ENCODE data around the gene PRPF19. TPM values are rescaled to one million over a fixed set of nuclear protein-coding genes. Genes with fewer than 3 reads are reported as not detected.

The PRPF19 gene
- polyA plus RNA-seq, 1 of the 3 experiments (the other 2 are of a cell fraction), result 58.9 TPM

- Histone ChIP-seq H3K36me3 (replicated peaks in 1 of 2; ENCODE audit: control insufficient read depth in 1 of 2, insufficient read depth in 2 of 2, low read length in 1 of 2) (peaks cover 17 to 26% of the 10 kb centered on the region in 2 experiments), H3K27me3 (ENCODE audit: insufficient read depth) (no peaks in the 10 kb centered on the region), H3K27ac (ENCODE audit: low read depth in 2 of 2, low read length in 1 of 2) (no peak overlapping the region), H3K4me2 (no peak overlapping the region), H3K79me2 (ENCODE audit: insufficient read depth) (no peaks in the 10 kb centered on the region), H3F3A (replicated peaks; ENCODE audit: insufficient read depth) (peaks cover 3% of the 10 kb centered on the region), H3K9ac (no peak overlapping the region), H3K4me1 (ENCODE audit: control insufficient read depth in 1 of 2, insufficient read depth in 2 of 2, low read depth in 1 of 2, low read length in 1 of 2) (peaks cover 0 to 11% of the 10 kb centered on the region in 2 experiments; a peak in 1 of 4 replicates), H3K4me3 (ENCODE audit: low read depth in 2 of 2, low read length in 1 of 2) (no peak overlapping the region), H3K9me2 (no peaks in the 10 kb centered on the region), H3K9me3 (no peaks in the 10 kb centered on the region), H2AFZ (ENCODE audit: low read depth) (no peak overlapping the region), H4K20me1 (ENCODE audit: insufficient read depth) (no peaks in the 10 kb centered on the region)
- DNase-seq, result no peak
- TF ChIP-seq FOXM1 (IDR thresholded peaks at IDR 0.05; ENCODE audit: low read depth), result no peak
- no peak for TF ChIP-seq NRF1 (IDR thresholded peaks at IDR 0.05; ENCODE audit: low read depth, low read length)
- TF ChIP-seq ZBTB33 (IDR thresholded peaks at IDR 0.05; ENCODE audit: borderline replicate concordance, low read depth), result no peak
- no peak for TF ChIP-seq RFX5 (IDR thresholded peaks at IDR 0.05; ENCODE audit: low read length)
- POLR2A ChIA-PET, result no interaction called here
- CTCF ChIA-PET, result interaction anchor here (1.2 to 21.9 kb wide), 4 partner anchors 8 to 240 kb away, joined by 3 to 550 read pairs (median 42); partner anchors contain the start of gene CCDC86
- WGBS (ENCODE audit: low lambda C conversion rate), result 72% methylated on average over 6 of the region's 6 CpGs
These were observed 16.5 kb downstream of the PRPF19 start for GRCh38 chr11:60889869-60890311.

GRCh38 chr11:60887556-60887955 is 18.8 kb downstream of the PRPF19 start:
- Histone ChIP-seq H3K4me3 (ENCODE audit: low read depth in 2 of 2, low read length in 1 of 2) (no peak overlapping the region; a peak in 1 of 4 replicates), H4K20me1 (ENCODE audit: insufficient read depth) (no peaks in the 10 kb centered on the region), H3K9me2 (no peaks in the 10 kb centered on the region), H2AFZ (ENCODE audit: low read depth) (no peak overlapping the region), H3K9ac (no peak overlapping the region), H3F3A (replicated peaks; ENCODE audit: insufficient read depth) (peaks cover 3% of the 10 kb centered on the region), H3K79me2 (ENCODE audit: insufficient read depth) (no peaks in the 10 kb centered on the region), H3K4me2 (no peak overlapping the region), H3K27me3 (ENCODE audit: insufficient read depth) (no peaks in the 10 kb centered on the region), H3K36me3 (replicated peaks in 1 of 2; ENCODE audit: control insufficient read depth in 1 of 2, insufficient read depth in 2 of 2, low read length in 1 of 2) (peaks cover 0 to 11% of the 10 kb centered on the region in 2 experiments), H3K9me3 (no peaks in the 10 kb centered on the region), H3K27ac (ENCODE audit: low read depth in 2 of 2, low read length in 1 of 2) (no peak overlapping the region), H3K4me1 (ENCODE audit: control insufficient read depth in 1 of 2, insufficient read depth in 2 of 2, low read depth in 1 of 2, low read length in 1 of 2) (peaks cover 0 to 11% of the 10 kb centered on the region in 2 experiments; a peak in 1 of 4 replicates)
- DNase-seq, result peak; percentile 63
- WGBS (ENCODE audit: low lambda C conversion rate), result 73% methylated on average over 5 of the region's 5 CpGs
- POLR2A ChIA-PET, result interaction anchor here (1.7 kb wide), 1 partner anchor 56 kb away, joined by 9 read pairs; no protein-coding TSS in a partner anchor
- CTCF ChIA-PET, result interaction anchor here (0.6 to 21.9 kb wide), 29 partner anchors 10 to 408 kb away, joined by 3 to 550 read pairs (median 5); partner anchors contain the start of genes CCDC86, PRPF19 and VWCE
- TF ChIP-seq RAD21 (IDR thresholded peaks at IDR 0.05; ENCODE audit: low read length), result peak; percentile 82
- peak; percentile 83 for TF ChIP-seq SMC3 (IDR thresholded peaks at IDR 0.05; ENCODE audit: low read depth, low read length)
- TF ChIP-seq ELF1 (IDR thresholded peaks at IDR 0.05), result no peak
- no peak for TF ChIP-seq MEF2A (IDR thresholded peaks at IDR 0.05; ENCODE audit: borderline replicate concordance, low read depth)
- TF ChIP-seq CHD2 (IDR thresholded peaks at IDR 0.05; ENCODE audit: low read length, partially characterized antibody), result peak; percentile 17
- no peak for TF ChIP-seq TEAD4 (IDR thresholded peaks at IDR 0.05; ENCODE audit: borderline replicate concordance, insufficient read depth)
- peak; percentile 67 for TF ChIP-seq CTCF (IDR thresholded peaks at IDR 0.05)
